Hepatocyte (in vitro differentiated cells): ENCODE data around the gene SEMA4C. TPM values are rescaled to one million over a fixed set of nuclear protein-coding genes. Genes with fewer than 3 reads are reported as not detected.

Experiments used
- DNase-seq: peaks from one replicate; pipeline ENCODE4 v3.0.0-alpha.2; 2016; ENCODE audit warnings: low spot score
- H2AFZ ChIP-seq: fragments of 200-600 bp; sonication (generic); 2 replicates; pipeline ENCODE4 v1.6.0; 2016; ENCODE audit warnings: antibody characterized with exemption, mild to moderate bottlenecking
- H3K27ac ChIP-seq: fragments of 200-600 bp; sonication (generic); 2 replicates; pipeline ENCODE4 v1.5.1; 2016; ENCODE audit warnings: mild to moderate bottlenecking
- H3K27me3 ChIP-seq: fragments of 200-600 bp; sonication (generic); 2 replicates; pipeline ENCODE4 v1.6.1; 2016
- H3K36me3 ChIP-seq: fragments of 200-600 bp; sonication (generic); replicated peaks from 2 replicates; pipeline ENCODE4 v1.5.1; 2016; ENCODE audit warnings: low read depth; ENCODE audit not compliant: insufficient read depth
- H3K4me1 ChIP-seq: fragments of 200-600 bp; sonication (generic); 2 replicates; pipeline ENCODE4 v1.5.1; 2016; ENCODE audit warnings: mild to moderate bottlenecking, moderate library complexity; ENCODE audit not compliant: insufficient read depth
- H3K4me2 ChIP-seq: fragments of 200-600 bp; sonication (generic); 2 replicates; pipeline ENCODE4 v1.6.0; 2016
- H3K4me3 ChIP-seq: fragments of 200-600 bp; sonication (generic); 2 replicates; pipeline ENCODE4 v1.5.1; 2016; ENCODE audit warnings: mild to moderate bottlenecking
- H3K79me2 ChIP-seq: fragments of 200-600 bp; sonication (generic); 2 replicates; pipeline ENCODE4 v1.6.0; 2017; ENCODE audit warnings: mild to moderate bottlenecking
- H3K9me2 ChIP-seq: fragments of 200-600 bp; sonication (generic); replicated peaks from 2 replicates; pipeline ENCODE4 v1.6.0; 2017; ENCODE audit warnings: mild to moderate bottlenecking; ENCODE audit not compliant: insufficient read depth
- H3K9me3 ChIP-seq: fragments of 200-600 bp; sonication (generic); 2 replicates; pipeline ENCODE4 v1.5.1; 2016; ENCODE audit warnings: low read depth, mild to moderate bottlenecking
- H4K20me1 ChIP-seq: fragments of 200-600 bp; sonication (generic); 2 replicates; pipeline ENCODE4 v1.6.0; 2016; ENCODE audit warnings: mild to moderate bottlenecking; ENCODE audit not compliant: insufficient read depth, poor library complexity, severe bottlenecking
- EZH2 ChIP-seq: fragments of 200-600 bp; sonication (generic); IDR thresholded peaks from 2 replicates; pipeline ENCODE4 v1.6.1; 2016; ENCODE audit warnings: antibody characterized with exemption, mild to moderate bottlenecking, borderline replicate concordance
- EZH2phosphoT487 ChIP-seq: fragments of 200-600 bp; sonication (generic); IDR thresholded peaks from one replicate; pipeline ENCODE4 v1.6.1; 2018; ENCODE audit warnings: antibody characterized with exemption, mild to moderate bottlenecking, low read depth, moderate library complexity; ENCODE audit not compliant: unreplicated experiment, severe bottlenecking
- WGBS: methylation state at CpG from one replicate; pipeline ENCODE4 v1.1.6; 2016; ENCODE audit warnings: low lambda C conversion rate; ENCODE audit errors: missing lambda C conversion rate; 5-methylcytosine and 5-hydroxymethylcytosine counted together
- polyA plus RNA-seq: library from polyadenylated mRNA; unstranded; fragments of >200 nt; fragmentation: Nextera tagmentation; extraction: Ambion mirVana; gene quantifications from 2 replicates; pipeline ENCODE4 v1.2.1, GENCODE V29; 2016
- total RNA-seq: library from RNA; depleted of rRNA; stranded (reverse); fragments of >200 nt; gene quantifications from 2 replicates; pipeline ENCODE4 v1.2.3, GENCODE V29; 2014
- TF ChIP-seq, protein P1 (sequence below): fragments of 200-600 bp; sonication (generic); IDR thresholded peaks from 2 replicates; pipeline ENCODE4 v1.5.1; 2016; ENCODE audit warnings: antibody characterized with exemption, mild to moderate bottlenecking; ENCODE audit not compliant: poor library complexity

SEMA4C gene
- total and polyA plus RNA-seq, 2 experiments from 2014 or later = 28.6 to 37.5 TPM

DNA sequence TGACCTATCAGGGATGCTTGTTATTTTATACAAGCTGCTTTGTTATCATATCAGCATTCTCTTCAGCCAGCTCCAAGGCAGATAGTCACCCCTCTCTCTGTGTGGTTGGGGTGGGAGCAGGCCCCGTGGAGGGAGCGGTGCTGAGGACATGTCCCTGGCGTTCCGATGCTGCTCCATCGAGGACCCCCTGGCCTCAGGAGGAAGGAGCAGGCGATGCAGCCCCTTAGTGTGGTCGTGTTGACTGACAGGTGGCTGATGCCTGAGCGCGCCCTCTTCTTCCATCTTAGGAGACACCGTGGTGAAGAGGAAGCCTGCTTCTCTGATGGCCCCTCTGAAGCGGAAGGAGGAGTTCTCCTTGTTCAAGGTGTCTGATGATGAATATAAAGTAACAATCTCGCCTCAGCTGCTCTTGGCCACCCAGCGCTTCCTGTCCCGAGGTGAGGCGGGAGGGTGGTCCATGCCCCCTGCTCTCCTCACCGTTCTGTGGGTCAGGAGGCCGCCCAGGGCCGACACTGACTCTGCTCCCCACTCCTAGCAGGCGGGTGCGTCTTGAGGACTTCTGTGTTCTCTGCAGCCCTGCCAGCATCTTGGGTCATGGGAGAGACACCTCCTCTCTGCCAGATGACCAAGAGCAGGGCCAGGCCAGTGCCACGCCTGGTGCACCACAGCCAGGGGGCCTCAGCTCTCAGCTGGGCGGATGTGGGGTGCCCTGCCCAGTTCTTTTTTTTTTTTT is 43.2 kb downstream of the SEMA4C start:
- Histone ChIP-seq H3K79me2 (peaks cover 46% of the 10 kb centered on the region), H4K20me1 (peaks cover 20% of the 10 kb centered on the region), H3K9me3 (no peaks in the 10 kb centered on the region), H3K4me1 (peaks cover 19% of the 10 kb centered on the region), H2AFZ (no peak overlapping the region), H3K36me3 (no peaks in the 10 kb centered on the region), H3K4me3 (no peak overlapping the region), H3K4me2 (no peak overlapping the region), H3K9me2 (no peaks in the 10 kb centered on the region), H3K27ac (no peak overlapping the region), H3K27me3 (no peaks in the 10 kb centered on the region)
- no peak for DNase-seq
- TF ChIP-seq, protein P1, sequence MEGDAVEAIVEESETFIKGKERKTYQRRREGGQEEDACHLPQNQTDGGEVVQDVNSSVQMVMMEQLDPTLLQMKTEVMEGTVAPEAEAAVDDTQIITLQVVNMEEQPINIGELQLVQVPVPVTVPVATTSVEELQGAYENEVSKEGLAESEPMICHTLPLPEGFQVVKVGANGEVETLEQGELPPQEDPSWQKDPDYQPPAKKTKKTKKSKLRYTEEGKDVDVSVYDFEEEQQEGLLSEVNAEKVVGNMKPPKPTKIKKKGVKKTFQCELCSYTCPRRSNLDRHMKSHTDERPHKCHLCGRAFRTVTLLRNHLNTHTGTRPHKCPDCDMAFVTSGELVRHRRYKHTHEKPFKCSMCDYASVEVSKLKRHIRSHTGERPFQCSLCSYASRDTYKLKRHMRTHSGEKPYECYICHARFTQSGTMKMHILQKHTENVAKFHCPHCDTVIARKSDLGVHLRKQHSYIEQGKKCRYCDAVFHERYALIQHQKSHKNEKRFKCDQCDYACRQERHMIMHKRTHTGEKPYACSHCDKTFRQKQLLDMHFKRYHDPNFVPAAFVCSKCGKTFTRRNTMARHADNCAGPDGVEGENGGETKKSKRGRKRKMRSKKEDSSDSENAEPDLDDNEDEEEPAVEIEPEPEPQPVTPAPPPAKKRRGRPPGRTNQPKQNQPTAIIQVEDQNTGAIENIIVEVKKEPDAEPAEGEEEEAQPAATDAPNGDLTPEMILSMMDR = no peak
- TF ChIP-seq EZH2phosphoT487 (no peak), EZH2 (no peak)
- WGBS = 97% methylated on average over 22 of the region's 22 CpGs

DNA sequence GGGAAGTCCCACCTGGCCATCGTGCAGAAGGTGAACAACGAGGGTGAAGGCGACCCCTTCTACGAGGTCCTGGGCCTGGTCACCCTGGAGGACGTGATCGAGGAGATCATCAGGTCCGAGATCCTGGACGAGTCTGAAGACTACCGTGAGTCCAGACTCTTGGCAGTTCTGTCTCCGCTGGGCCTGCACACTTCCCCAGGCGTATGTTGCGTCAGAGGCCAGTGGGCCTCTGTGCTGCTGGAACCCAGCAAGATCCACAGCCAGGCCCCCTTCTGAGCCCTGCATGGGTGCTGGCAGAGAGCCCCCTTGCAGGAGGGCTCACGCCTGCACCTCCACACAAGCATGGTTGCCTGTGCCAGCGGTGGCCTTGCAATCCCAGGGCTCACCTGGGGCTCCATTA is 44.8 kb downstream of the SEMA4C start:
- Histone ChIP-seq H2AFZ (no peak overlapping the region), H4K20me1 (peaks cover 35% of the 10 kb centered on the region), H3K9me3 (no peaks in the 10 kb centered on the region), H3K27ac (no peak overlapping the region), H3K79me2 (peaks cover 62% of the 10 kb centered on the region), H3K27me3 (no peaks in the 10 kb centered on the region), H3K9me2 (no peaks in the 10 kb centered on the region), H3K4me2 (no peak overlapping the region), H3K36me3 (no peaks in the 10 kb centered on the region), H3K4me3 (no peak overlapping the region), H3K4me1 (peaks cover 34% of the 10 kb centered on the region)
- no peak for TF ChIP-seq EZH2
- TF ChIP-seq, protein P1 = no peak
- TF ChIP-seq EZH2phosphoT487 = no peak
- 98% methylated on average over 14 of the region's 14 CpGs for whole genome bisulfite sequencing
- DNase-seq = no peak

DNA sequence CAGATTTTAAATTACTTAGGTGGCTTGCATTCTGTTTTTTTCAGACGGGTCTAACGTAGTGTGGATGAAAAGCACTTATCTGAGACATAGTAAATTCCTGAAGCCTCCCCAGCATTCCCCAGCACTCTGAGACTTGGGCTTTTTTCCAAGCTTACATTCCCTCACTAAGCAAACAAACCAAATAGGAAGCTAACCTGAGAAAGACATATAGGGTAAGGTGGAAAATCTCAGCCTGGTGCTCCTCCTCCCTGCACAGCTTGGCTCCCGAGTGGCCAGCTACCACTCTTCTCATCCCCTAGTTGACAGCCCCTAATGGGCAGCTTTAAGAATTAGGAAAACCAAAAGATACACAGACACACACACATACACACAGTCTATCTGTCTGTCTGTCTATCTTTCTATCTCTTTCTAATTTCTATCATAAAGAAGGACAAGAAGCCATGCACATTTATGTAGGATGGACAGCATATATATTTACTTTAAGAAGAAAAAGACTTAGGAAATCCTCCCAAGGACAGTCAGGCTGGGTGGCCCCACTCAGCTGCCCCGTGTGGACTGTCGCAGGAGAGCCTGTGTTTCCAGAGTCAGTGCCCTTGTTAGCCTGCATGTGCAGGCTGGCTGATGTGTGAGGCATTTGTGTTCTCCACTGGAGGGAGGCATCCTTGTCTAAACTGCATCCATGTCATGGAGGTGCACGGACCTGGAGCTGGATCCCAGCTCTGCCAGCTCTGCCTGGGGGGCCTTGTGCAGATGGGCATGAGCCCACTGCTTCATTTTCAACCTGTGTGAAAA is 45.6 kb downstream of the SEMA4C start:
- no peak overlapping the region for H3K4me2 ChIP-seq
- 47% methylated on average over 6 of the region's 6 CpGs for WGBS
- TF ChIP-seq, protein P1 = no peak
- TF ChIP-seq EZH2 (no peak), EZH2phosphoT487 (no peak)
- H2AFZ ChIP-seq = no peak overlapping the region
- no peaks in the 10 kb centered on the region for H3K9me3 ChIP-seq
- DNase-seq = peak; percentile 56
- peaks cover 70% of the 10 kb centered on the region for H3K79me2 ChIP-seq
- H3K4me3 ChIP-seq = no peak overlapping the region
- H3K36me3 ChIP-seq = no peaks in the 10 kb centered on the region
- H3K9me2 ChIP-seq = no peaks in the 10 kb centered on the region
- H3K27ac ChIP-seq = peak overlapping the region; percentile 47
- H3K4me1 ChIP-seq = peaks cover 41% of the 10 kb centered on the region
- peaks cover 42% of the 10 kb centered on the region for H4K20me1 ChIP-seq
- no peaks in the 10 kb centered on the region for H3K27me3 ChIP-seq
